GM19324 (cell line): ENCODE results near the gene CBS.
"Not testable (repeated sequence)": the region's sequence is repeated elsewhere in the genome, so short reads cannot be mapped to it uniquely, and the experiment has no call there.

Source experiments
- ATAC-seq: cut with Tn5 transposase; IDR thresholded peaks from one replicate; pipeline ENCODE4 v1.9.1; 2021; ENCODE audit warnings: mild to moderate bottlenecking, moderate library complexity; ENCODE audit not compliant: unreplicated experiment, low FRiP score

Gene CBS

GRCh38 chr21:43069682-43070081 is 6.0 kb downstream of the CBS start:
- ATAC-seq: not testable (repeated sequence)

DNA sequence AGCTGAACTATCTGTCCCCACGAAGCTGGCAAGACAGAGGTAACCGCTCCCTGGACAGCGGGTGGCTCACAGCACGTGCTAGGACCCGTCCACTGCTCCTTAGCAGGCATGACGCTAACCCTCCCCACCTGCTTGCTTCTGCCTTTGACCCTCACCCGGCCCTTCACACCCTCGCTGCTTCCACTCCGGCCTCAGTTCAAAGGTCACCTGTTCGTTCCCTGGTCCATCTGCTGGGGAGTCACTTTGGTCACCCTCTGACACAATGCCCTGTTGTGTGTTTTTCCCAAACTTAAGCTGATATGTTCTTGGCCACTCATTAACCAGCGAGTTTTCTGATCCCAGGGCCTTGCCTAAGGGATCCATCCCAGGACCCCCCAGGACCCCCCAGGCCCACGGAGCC is 7.6 kb downstream of the CBS start:
- not testable (repeated sequence) for ATAC-seq

DNA sequence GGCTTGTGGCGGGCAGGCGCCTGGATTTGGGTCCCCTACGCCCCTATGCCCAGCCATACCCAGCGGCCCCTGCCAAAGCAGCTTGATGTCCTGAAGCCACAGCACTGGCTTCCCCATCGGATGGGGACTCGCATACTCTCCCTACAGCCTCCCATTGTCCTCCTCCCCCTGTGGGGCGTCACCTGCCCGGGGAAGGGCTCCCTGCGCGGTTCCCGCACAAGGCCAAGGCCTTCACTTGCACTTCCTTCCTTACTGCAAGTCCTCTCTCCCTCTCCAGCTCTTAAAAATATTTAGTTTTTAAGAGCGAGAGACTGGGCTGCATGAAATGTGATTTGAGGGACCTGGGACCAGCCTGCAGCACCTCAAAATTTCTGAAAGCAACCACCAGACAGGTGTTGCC is 8.9 kb downstream of the CBS start:
- ATAC-seq: not testable (repeated sequence)

- ATAC-seq: not testable (repeated sequence)
Measured at GRCh38 chr21:43065991-43066390, 9.6 kb downstream of the CBS start.

- ATAC-seq: not testable (repeated sequence)
Measured at GRCh38 chr21:43064265-43064917, 11.2 kb downstream of the CBS start.

GRCh38 chr21:43062955-43063664 is 12.5 kb downstream of the CBS start:
- not testable (repeated sequence) for ATAC-seq

DNA sequence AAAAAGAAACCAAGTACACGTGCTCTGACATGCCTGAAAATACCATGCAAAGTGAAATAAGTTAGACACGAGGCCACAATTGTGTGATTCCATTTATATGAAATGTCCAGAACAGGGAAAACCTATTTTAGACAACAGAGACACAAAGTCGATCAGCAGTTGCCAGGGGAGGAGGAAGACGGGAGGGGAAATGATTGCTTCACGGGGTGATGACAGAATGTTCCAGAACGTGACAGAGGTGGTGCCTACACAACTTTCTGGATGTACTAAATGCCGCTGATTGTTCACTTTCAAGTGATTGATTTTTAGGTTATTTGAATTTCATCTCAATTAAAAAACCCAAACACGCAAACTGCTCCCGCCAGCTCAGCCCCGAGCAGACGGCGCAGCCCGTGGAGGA is 22.5 kb downstream of the CBS start:
- not testable (repeated sequence) for ATAC-seq

- not testable (repeated sequence) for ATAC-seq
Measured at GRCh38 chr21:43045876-43046821, 29.5 kb downstream of the CBS start.

DNA sequence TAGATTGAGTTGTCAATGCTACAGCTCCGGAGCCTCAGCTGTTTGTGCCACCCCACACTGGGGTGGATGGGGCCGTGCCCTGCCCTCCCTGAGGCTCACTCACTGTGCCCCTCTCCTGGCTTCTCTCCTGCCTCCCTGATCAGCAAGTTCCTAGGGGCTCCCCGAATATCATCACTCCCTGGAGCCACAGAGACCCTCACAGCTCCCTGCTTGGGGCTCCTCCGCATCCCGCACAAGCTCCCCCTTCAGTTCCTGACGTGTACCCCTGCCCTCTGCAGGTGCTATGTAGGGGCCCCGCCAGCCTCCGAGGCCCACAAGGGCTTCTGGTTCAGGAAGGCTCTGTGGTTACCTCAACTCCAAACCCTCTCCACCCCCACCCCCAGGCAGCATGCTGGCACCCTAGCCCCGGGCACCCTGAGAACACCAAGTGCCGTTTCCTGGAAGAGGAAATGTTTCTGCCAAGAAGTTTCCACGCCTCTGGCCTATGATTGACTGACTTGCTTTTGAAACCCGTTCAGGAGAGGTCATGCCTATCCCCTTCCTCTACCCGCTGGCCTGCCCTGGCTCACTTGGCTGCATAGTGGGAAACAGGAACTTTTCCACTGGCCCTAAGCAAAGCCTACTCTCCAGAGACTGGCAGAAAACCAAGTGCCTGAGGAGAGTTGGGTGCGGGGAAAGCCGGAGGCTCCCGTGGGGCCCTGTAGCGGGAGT is 30.3 kb downstream of the CBS start:
- not testable (repeated sequence) for ATAC-seq

DNA sequence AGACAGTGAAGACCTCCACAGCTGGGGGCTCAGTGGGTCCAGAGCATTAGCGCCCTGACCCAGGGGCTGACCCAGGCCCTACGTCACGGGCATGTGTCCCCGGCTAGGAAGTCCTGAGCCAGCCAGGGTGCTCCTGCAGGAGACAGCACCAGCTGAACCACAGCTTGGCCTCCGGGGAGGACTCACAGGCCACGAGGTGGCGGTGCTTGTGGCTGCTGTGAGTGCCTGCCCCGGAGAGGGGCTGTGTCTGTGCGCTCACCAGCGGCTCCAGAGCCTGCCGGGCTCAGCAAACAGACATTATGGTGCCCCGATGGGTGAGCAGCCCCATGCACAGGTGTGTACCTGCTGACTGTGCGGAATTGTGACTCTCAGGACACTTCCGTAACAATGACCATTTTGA is 31.1 kb downstream of the CBS start:
- not testable (repeated sequence) for ATAC-seq

DNA sequence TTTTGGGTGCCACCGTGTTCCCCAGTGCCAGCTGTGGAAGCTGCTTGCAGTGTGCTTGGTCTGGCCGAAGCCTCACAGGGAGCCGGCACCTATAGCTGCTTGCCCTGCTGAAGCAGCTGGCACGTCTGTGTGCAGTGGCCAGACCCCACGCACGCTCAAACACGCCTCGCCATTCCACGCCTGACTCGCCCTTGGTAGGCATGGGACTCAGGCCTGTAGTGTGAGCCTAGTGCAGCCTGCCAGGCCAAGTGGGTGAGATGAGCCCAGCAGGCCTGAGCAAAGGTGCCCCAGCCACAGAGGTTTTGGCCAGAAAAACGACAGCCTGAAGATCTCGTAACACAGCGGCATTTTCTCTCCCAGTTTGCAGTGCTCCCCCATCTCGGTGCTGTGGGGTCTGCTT is 32.3 kb downstream of the CBS start:
- ATAC-seq: not testable (repeated sequence)

- ATAC-seq: not testable (repeated sequence)
Measured at GRCh38 chr21:43042169-43042568, 33.5 kb downstream of the CBS start.

DNA sequence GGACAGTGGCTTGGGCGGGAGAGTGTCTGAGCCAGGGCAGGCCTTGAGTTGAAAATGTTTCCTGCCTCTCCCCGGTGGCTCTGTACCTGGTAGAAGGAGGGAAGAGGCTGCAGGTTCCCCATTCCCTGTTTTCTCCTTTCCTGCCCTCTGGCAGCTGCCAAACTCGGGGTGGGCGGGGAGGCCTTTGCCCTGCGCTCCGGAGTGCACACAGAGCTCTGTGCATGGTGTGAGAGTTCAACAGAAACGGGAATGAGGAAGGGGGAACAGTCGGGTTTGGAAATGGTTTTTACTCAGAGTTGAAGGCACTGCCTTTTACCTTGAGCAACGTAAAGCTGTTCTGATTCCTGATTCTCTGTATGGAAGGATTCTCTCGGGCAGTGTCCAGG is 37.0 kb downstream of the CBS start:
- ATAC-seq: not testable (repeated sequence)

- not testable (repeated sequence) for ATAC-seq
Measured at GRCh38 chr21:43037918-43038658, 37.5 kb downstream of the CBS start.

DNA sequence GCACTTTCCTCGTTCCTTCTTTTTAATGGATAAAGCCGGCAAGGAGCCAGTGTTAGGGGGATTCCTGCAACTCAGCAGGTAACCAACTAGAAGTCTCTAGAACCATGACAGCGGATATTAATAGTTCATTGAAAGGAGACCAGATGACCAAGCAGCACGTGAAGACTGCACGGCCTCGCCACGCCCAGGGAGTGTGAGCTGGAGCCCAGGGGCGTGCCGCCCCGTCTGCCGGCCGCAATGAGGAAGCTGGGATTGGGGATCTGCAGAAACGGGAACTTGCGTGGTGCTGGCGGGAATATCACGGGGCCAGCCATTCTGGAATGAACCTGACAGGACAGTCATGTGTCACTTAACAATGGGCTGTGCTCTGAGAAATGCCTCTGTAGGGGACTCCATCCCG is 38.7 kb downstream of the CBS start:
- not testable (repeated sequence) for ATAC-seq

DNA sequence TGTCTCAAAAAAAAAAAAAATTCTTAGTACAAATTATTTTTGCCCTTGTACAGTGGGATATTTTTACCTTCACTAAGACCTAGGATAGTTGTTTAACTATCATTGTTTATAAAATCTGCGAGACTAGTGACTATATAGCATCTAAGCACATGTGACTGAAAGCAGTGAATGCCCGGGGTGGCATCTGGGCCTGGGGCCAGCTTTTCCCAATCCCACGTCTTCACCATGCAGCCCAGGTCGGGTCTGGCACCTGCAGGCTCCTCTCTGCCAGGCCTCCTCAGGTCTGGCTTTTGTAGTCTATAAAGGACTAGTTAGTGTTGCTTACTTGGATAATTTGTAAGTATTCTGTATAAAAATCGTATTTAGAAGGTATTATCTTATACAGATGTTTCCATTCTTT is 40.8 kb downstream of the CBS start:
- no peak for ATAC-seq

- ATAC-seq: no peak
Measured at GRCh38 chr21:43034101-43034500, 41.5 kb downstream of the CBS start.

DNA sequence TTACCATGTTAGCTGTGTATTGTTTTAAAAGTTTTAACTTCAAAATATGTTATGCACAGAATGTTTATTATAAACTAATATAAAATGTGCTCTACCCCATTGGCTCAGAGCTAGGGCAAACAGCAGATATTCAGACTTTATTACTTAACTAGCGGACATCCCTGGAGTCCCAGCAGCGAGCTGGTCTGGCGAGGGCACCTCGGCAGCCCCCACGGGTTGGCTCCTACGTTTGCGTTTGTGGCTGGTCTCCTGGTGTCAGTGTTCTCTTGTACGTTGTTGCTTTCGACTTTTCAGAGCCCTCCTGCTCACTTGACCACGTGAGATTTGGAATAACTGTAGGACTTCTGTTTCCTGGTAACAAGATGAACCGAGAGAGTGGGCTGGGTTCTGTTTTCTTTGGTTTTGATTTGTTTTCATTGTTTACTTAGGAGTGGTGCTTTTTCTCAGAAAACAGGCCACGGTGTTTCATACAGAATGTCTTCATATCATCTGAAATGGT is 44.5 kb downstream of the CBS start:
- no peak for ATAC-seq

GRCh38 chr21:43029785-43030184 is 45.9 kb downstream of the CBS start:
- no peak for ATAC-seq
